Prostate gland (tissue), 1 donor: Measurements from ENCODE around the gene JMJD1C.

Experiments
- POLR2A ChIP-seq: fragments of 450-650 bp; IDR thresholded peaks from one replicate; pipeline ENCODE4 v1.6.1; 2016; ENCODE audit warnings: antibody characterized with exemption, mild to moderate bottlenecking
- POLR2AphosphoS5 ChIP-seq: sonication (generic); formaldehyde crosslinking; IDR thresholded peaks from one replicate; pipeline ENCODE4 v1.6.1; 2017; ENCODE audit warnings: antibody characterized with exemption

GRCh38 chr10:63478564-63478963 is 12.8 kb upstream of the JMJD1C start:
- no peak for TF ChIP-seq POLR2A
- TF ChIP-seq POLR2AphosphoS5, result no peak
